Right ventricle myocardium superior (tissue), 1 donor: ENCODE results near the gene CAMK2G. TPM values are rescaled to one million over a fixed set of nuclear protein-coding genes. Genes with fewer than 3 reads are reported as not detected.
"Not testable (repeated sequence)": the region's sequence is repeated elsewhere in the genome, so short reads cannot be mapped to it uniquely, and the experiment has no call there.

Experiments used
- ATAC-seq: fragments of 200-7000 bp; cut with Tn5 transposase; one replicate; pipeline ENCODE4 v1.9.1; 2020; ENCODE audit warnings: mild to moderate bottlenecking; ENCODE audit not compliant: poor library complexity
- DNase-seq: peaks from one replicate; pipeline ENCODE4 v3.0.0-alpha.2; 2020
- intact Hi-C: fragments of 100-400 bp; cut with DNase I; formaldehyde crosslinking; loops from one replicate; pipeline ENCODE4 v1.11.2; 2022
- total RNA-seq: library from RNA; stranded (reverse); fragmentation: NEBNext Ultra II Directional; extraction: Animal tissue kit (Norgen Biotek cat#: 25700); gene quantifications from one replicate; pipeline ENCODE4 v1.2.1, GENCODE V29; 2021
- donor health status: DM: no; HTN: yes; CAD: no; lungs with severe emphysema.

Gene CAMK2G
- total RNA-seq, 1 donor from 2014 or later = 11.2 TPM

DNA sequence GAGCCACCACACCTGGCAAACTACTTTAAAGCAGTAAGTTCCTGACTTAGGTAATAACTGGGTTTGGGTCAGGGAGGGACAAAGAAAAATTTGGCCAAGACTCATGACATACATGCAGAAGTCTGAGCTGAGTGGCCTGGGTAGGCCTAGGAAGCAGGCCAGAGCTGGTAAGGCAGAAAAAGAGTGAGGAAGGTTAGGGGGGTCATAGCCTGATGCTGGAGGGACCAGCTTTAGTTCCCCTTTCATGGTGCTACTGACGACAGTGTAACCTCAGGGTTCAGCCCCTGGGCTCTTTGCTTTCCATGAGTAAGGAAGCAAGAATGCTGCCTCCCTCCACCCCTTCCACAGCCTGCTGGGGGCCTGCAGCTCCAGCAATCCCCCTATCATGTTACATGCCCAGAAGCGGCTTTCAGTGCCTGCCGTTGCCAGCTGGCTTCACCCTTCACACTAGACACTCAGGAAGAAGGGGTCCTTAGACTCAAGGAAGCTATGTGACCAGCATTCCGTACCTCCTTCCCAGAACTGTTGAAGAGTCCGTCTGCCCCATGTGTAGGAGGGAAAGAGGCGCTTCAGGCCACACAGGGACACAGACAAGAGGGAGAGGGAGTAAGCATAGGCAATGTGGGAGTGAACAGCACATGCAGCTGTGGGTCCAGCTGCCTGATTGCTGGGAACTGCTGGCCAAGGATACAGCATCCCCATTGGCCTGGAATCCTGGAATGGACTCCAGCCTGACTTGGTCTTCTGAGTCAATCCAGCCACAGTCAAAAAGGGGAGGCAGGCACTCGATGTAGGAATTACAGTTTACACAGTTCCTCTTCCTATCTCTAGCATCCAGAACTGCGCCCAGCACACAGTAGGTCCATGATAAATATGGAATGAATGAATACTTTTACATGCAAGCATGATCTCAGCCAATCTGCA, 32.4 kb upstream of the CAMK2G start:
- peak; percentile 78 for DNase-seq
- peak; percentile 70 for ATAC-seq
- intact Hi-C loops = no loop called here

DNA sequence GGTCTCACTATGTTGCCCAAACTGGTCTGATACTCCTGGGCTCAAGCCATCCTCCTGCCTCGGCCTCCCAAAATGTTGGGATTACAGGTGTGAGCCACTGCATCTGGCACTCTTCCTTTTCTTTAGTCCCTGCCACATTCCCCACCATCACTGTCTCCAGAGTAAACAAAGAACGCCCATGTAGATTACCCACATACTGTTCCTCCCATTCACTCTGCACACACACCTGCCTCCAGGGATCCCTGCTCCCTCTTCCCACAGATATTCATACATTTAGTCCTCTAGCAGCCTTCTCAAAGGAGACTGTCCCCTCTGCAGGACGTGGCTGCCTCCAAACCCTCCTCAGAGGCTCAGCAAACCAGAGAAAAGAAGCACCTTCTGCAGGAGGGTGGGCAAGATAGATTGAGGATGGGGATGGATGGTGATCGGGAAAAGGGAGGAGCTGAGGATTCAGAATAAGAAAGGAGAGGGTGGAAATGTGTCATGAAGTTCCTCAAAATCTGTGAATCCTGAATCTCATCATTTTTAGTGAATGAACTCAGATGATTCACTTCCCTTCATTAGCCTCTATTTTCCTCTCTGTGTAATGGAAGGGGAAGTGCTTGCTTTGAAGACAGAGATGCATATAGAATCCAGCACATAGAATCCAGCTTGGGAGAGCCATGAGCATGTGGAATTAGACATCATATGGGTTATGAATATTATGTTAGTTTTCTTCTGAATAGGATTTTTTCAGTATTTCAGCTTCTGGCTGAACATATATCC, 31.1 kb upstream of the CAMK2G start:
- DNase-seq (no peak), ATAC-seq (no peak)
- intact Hi-C loops = no loop called here

DNA sequence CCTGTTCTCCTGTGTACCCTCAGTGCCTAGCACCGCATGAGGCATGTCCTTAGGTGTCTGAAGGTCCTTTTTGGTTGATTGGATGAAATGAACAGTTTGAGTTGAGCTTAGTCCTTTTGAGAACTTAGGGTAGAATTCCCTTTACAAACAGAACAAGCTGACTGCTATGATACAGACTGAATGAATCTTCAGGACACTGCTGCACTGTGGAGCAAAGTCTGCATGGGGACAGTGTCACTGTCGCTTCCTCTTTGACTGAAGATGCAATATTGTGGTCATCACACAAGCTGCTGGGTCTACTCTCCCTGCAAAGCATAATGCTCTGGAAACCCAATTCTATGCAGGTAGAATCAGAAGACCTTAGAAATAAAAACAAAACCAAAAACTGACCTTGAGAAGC, 28.0 kb upstream of the CAMK2G start:
- intact Hi-C loops = no loop called here
- ATAC-seq (no peak), DNase-seq (no peak)

DNA sequence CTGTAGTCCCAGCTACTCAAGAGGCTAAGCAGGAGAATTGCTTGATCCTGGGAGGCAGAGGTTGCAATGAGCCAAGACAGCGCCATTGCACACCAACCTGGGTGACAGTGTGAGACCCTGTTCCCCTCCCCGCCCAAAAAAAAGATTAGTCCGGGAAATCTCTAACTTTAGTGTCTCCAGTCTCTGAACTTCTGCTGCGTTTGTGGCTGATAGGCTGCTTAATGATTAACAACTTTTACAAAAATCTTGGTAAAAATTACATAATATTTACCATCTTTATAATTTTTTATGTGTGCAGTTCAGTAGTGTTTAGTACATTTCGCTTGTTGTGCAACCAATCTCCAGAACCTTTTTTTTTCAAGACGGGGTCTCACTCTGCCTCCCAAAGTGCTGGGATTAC, 26.9 kb upstream of the CAMK2G start:
- DNase-seq (no peak), ATAC-seq (no peak)
- intact Hi-C loops = no loop called here

DNA sequence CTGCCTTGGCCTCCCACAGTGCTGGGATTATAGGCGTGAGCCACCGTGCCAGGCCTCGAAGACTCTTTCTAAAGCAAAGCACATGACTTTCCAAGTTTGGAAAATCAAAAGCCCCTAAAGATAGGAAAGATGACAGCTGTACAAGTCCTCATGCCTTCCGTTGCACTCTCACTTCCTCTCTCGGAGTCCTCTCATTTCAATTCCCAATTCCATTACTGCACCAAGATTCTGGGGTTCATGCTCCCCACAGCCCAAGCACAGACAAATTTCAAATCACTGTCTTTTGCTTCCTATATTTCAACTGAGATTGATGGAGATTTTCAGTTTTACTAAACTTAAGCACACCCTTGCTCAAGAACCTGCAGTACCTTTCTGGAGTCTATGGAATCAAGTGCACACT, 25.7 kb upstream of the CAMK2G start:
- DNase-seq = no peak
- intact Hi-C loops = no loop called here
- ATAC-seq = no peak

DNA sequence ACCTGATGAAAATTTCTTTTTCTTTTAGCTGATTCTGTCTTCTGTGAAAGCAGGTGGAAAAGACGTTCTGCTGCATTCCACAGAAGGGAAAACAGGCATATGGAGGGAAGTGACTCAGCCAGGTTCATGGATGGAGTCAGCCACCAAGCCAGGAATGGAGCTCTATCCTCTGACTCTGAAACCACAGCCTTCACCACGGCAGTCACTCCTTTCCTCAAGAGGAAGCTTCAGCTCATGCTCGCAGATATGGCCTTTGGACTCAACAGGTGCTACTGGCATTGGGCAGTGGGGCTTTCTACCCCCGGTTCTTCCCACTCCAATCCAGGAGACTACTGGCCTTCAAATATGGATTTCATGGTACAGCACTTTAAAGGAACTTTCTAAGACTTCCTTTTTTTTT, 25.1 kb upstream of the CAMK2G start:
- intact Hi-C loops = no loop called here
- ATAC-seq = no peak

DNA sequence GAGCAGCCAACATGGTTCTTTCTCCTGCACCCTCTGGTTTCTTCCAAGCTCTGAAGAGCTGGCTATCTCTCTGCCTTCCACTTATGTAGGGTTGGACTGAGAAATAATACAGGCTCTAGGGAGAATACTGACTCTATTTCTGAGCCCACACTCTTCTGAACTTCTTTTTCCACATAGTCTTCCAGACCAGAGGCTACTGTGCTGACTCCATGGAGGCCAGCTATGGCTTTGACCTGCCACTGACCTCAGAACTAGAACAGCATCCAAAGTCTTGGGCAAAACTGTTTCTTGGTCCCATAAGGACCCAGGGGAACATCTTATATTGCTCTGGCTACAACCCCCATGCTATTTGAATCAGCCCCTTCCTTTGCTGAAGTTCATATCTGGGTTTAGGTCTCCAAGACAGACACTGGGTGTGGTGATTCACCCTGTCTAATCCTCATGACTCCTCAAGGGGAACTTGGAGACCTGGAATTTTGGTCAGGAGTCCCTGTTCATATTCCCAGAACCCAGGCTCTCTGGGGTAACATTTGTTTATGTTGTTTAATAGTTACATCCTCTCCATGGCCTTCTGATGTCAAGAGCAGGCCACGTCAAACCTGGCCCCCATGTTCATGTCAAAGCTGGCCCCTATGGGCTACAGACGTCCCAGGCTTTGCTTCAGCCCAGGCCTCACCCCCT, 24.5 kb upstream of the CAMK2G start:
- intact Hi-C loops = no loop called here
- ATAC-seq (no peak), DNase-seq (no peak)

More for the DNA sequence above, 25.1 kb upstream of the CAMK2G start:
- DNase-seq = no peak

DNA sequence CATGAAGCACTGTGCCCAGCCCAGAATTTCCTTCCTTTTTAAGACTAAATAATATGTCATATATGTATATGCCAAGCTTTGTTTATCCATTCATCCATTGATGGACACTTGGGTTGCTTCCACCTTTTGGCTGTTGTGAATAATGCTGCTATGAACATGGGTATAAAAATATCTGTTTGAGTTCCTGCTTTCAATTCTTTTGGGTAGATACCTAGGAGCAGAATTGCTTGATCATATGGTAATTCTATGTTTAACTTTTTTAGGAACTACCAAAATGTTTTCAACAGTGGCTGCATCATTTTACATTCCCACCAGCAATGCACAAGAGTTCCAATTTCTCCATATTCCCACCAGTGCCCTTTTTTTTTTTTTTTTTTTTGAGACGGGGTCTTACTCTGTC, 23.3 kb upstream of the CAMK2G start:
- ATAC-seq (no peak), DNase-seq (no peak)
- intact Hi-C loops = no loop called here

DNA sequence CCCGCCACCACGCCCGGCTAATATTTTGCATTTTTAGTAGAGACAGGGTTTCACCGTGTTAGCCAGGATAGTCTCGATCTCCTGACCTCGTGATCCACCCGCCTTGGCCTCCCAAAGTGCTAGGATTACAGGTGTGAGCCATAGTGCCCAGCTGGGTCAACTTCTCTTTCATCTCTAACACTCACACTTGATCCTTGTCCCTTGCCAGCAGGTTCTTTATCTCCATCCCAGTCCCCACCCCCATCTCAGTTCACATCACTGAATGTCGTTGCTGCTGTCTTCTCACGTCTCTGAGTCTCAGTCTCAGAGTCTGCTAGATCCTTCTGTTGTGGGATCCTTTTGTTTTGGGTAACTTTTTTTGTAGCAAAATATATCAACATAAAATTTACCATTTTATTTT, 21.0 kb upstream of the CAMK2G start:
- DNase-seq, ATAC-seq, intact Hi-C loops: not testable (repeated sequence)

DNA sequence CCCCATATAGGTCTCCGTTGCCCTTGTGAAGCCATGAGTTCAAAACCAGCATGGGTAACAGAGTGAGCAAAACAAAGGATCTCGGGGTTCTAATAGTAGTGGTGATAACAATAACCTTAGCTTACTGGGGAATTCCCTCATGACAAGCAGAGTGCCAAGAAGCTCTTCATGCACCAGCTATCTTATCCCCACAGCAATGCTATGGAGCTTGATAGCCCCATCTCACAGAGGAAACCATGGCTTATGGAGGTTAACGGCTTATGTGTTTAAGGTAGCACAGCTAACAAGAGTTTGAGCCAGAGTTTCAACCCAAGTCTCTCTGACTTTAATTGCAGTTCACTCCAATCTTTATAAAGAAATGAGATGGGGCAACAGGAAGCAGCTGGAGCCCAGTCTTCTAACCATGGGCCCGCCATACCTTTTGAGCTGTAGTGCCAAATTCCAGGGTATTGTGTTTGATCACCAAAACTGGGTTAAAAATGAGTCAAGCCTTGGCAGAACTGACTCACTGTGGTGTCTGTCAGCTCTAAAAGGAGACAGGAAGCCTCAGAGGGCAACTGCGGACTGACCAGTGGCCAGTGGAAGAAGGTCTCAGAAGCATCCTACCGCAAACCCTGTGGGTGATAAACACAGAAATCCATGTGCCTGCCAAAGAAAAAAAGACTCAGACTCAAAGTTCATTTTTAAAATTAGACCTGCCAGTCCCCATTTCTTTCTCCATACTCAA, 20.1 kb upstream of the CAMK2G start:
- DNase-seq (no peak), ATAC-seq (no peak)
- intact Hi-C loops = no loop called here

DNA sequence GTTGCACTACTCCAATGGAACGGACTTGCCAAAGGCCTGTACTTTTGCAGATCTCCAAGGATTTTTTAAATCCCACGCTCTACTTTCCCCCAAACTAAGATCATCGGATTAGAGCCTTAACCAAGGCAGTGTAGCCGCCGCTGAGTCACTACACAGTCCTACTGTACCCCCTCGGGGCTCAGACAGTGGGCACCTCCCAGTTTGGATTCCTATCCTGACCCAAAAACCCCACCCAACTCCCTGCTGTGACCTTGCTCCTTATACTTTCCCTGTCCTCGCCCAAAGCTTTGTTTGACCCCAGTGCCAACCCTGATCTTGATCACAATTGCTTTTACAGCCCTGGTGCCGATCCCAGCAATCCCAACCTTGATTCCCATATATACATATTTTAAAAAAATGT, 19.1 kb upstream of the CAMK2G start:
- intact Hi-C loops = no loop called here
- no peak for DNase-seq
- no peak for ATAC-seq

DNA sequence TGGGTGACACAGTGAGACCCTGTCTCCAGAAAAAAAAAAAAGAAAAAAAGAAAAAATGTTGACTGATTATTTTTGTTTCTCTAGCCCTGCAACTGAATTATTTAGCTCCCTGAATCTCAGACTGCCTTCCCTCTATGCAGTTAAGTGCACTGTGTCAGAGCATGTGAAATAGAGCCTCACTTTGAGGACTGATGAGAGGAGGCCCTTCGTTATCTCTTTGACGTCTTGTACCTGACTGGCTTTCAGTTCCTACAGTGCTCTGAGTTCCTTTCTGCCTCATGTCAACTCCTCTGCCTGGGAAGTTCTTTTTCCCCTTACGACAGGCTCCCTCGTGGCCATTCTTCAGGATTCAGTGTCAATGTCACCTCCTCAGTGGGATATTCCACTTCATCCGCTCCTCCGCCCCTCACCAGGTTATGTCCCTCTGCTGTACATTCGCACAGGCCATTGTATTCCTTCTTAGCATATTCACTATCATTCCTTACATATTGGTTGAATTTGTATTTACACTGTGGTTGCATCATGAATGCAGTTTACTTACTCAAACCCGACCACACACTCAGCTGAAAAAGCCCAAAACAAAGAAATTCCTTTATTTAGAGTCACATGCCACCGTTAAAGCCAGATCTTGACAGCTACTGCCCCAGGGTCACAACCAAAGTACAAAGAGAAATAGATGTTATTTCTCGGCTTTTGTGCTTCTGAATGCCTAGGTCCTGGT, 18.1 kb upstream of the CAMK2G start:
- ATAC-seq (no peak), DNase-seq (no peak)
- intact Hi-C loops = no loop called here

DNA sequence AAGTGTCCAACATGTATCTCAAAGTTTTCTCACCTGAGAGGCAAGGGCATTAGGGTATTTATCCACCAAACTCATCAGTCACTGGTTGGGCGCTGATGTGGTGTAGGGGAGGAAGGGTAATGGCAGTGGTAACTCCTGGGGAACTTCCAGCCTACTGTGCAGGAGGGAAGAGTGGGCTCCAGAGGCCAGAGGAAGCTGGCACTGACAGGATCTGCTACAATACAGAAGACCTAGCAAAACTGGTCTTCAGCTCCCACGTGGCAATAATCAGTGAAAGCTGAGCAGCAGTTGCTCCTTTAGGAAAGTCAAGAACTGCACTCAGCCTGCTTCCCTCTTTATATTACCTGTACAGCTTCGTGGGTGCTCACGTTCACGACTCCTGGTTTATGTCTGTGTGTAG, 17.2 kb upstream of the CAMK2G start:
- no peak for ATAC-seq
- intact Hi-C loops = no loop called here
- DNase-seq = no peak

DNA sequence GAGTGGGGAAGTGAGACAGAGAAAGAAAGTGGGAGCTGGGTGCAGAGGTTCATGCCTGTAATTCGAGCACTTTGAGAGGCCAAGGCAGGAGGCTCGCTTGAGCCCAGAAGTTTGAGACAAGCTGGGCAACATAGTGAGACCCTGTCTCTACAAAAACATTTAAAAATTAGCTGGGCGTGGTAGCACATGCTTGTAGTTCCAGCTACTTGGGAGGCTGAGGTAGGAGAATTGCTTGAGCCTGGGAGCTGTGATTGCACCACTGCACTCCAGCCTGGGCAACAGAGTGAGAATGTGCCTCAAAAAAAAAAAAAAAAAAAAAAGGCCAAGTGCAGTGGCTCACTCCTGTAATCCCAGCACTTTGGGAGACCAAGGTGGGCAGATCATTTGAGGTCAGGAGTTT, 16.5 kb upstream of the CAMK2G start:
- ATAC-seq, intact Hi-C loops, DNase-seq: not testable (repeated sequence)

DNA sequence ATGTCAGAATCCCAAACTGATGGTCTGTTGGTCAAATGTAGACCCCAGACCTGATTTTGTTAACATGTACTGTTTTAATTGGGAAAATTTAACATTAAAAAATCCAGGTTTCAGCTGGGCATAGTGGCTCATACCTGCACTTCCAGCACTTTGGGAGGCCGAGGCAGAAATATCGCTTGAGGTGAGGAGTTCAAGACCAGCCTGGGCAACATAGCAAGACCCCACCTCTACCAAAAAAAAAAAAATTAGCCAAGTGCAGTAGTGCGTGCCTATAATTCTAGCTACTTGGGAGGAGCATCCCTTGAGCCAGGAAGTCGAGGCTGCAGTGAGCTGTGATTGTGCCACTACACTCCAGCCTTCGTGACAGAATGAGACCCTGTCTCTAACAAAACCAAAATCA, 15.9 kb upstream of the CAMK2G start:
- DNase-seq (no peak), ATAC-seq (no peak)
- intact Hi-C loops = no loop called here

DNA sequence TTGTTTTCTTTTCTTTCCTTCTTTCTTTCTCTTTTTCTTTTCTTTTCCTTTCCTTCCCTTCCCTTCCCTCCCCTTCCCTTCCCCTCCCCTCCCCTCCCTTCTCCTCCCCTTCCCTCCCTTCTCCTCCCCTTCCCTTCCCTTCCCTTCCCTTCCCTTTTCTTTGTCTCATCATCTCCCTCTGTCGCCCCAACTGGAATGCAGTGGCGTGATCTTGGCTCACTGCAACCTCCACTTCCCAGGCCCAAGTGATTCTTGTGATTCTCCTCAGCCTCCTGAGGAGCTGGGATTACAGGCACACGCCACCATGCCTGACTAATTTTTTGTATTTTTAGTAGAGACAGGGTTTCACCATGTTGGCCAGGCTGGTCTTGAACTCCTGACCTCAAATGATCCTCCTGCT, 15.1 kb upstream of the CAMK2G start:
- not testable (repeated sequence) for DNase-seq, ATAC-seq
- intact Hi-C loops = loop anchor here (5.0 kb wide), 1 partner anchor 193 kb away; no protein-coding TSS in a partner anchor

DNA sequence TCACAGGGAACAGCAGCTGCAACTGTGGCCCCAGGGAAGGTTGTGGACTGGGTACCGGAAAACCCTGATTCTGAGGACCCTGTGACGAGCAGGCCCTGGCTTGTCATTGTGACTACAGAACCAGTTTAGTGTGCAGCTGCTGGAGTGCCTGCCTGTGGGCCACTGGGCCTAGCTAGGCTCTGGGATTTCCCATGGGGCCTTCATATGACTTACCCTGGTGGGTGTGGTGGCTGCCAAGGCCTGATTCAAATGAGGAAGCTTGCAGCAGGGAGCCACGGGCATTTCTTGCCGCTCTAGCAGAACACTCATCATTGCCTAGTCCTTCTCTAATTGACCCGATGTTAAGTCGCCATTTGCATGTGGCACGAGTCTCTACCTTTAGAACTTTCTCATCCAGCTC, 14.7 kb upstream of the CAMK2G start:
- DNase-seq = peak; percentile 76
- peak; percentile 22 for ATAC-seq
- intact Hi-C loops = loop anchor here (5.0 kb wide), 1 partner anchor 193 kb away; no protein-coding TSS in a partner anchor

DNA sequence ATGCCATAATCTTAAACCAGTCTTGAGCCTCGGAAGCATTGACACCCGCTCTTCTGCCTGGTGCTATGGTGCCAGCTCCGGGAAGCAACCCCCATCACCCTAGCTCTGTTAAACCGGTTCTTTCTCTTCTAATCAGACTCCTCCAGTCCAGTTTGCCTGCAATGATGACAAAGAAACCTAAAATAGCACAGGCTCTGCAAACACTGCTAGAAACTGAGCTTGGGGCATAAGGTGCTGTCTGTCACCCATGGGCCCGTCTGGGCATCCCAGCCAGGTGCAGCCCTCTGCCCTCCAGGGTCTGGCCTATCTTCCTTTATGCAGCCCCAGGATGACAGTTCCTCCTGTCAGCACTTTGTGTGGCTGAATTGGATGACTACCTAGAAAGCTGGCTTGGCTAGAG, 14.2 kb upstream of the CAMK2G start:
- intact Hi-C loops = loop anchor here (5.0 kb wide), 1 partner anchor 194 kb away; no protein-coding TSS in a partner anchor
- peak; percentile 22 for ATAC-seq
- DNase-seq = no peak
